Measurements from ENCODE around the gene NANP.
"Not testable (repeated sequence)": the region's sequence is repeated elsewhere in the genome, so short reads cannot be mapped to it uniquely, and the experiment has no call there.

Gene NANP

GRCh38 chr20:25604611-25605010 lies 19.2 kb downstream of the NANP start:
- H3K27ac ChIP-seq: no peak overlapping the region
- no peak for TF ChIP-seq CTCF (conservative IDR thresholded peaks at IDR 0.05)

GRCh38 chr20:25602914-25603309 lies 20.9 kb downstream of the NANP start:
- not testable (repeated sequence) for H3K27ac ChIP-seq

- not testable (repeated sequence) for H3K27ac ChIP-seq
These were observed 21.5 kb downstream of the NANP start for GRCh38 chr20:25602191-25602913.

- H3K27ac ChIP-seq: no peak overlapping the region
- TF ChIP-seq CTCF (conservative IDR thresholded peaks at IDR 0.05): no peak
These were observed 22.2 kb downstream of the NANP start for GRCh38 chr20:25601659-25602058.

GRCh38 chr20:25600632-25601031 lies 23.2 kb downstream of the NANP start:
- H3K27ac ChIP-seq: no peak overlapping the region
- no peak for TF ChIP-seq CTCF (conservative IDR thresholded peaks at IDR 0.05)

- no peak for TF ChIP-seq CTCF (conservative IDR thresholded peaks at IDR 0.05)
- peak overlapping the region; percentile 58 for H3K27ac ChIP-seq
These were observed 31.5 kb downstream of the NANP start for GRCh38 chr20:25592135-25592852.

GRCh38 chr20:25590778-25591177 lies 33.0 kb downstream of the NANP start:
- peak overlapping the region; percentile 58; the same call in 1 of the 2 replicates for H3K27ac ChIP-seq

GRCh38 chr20:25588491-25588890 lies 35.3 kb downstream of the NANP start:
- no peak for TF ChIP-seq CTCF (conservative IDR thresholded peaks at IDR 0.05)
- H3K27ac ChIP-seq: peak overlapping the region; percentile 58; the same call in 1 of the 2 replicates

GRCh38 chr20:25587536-25587935 lies 36.3 kb downstream of the NANP start:
- no peak for TF ChIP-seq CTCF (conservative IDR thresholded peaks at IDR 0.05)

More at GRCh38 chr20:25587536-25587935, 36.3 kb downstream of the NANP start:
- H3K27ac ChIP-seq: no peak overlapping the region

Measured in VCaP (cell line).